GM18870 (cell line): ENCODE measurements around the gene TRAF3.

ENCODE experiments used
- ATAC-seq: cut with Tn5 transposase; IDR thresholded peaks from one replicate; pipeline ENCODE4 v1.9.1; 2021; ENCODE audit warnings: moderate library complexity; ENCODE audit not compliant: unreplicated experiment

TRAF3 gene

GRCh38 chr14:102905116-102906108, 128.2 kb downstream of the TRAF3 start:
- ATAC-seq: no peak

GRCh38 chr14:102906616-102907302, 129.5 kb downstream of the TRAF3 start:
- ATAC-seq: no peak

GRCh38 chr14:102907303-102907844, 130.1 kb downstream of the TRAF3 start:
- ATAC-seq: no peak

GRCh38 chr14:102907980-102908730, 130.9 kb downstream of the TRAF3 start:
- no peak for ATAC-seq

GRCh38 chr14:102908766-102909455, 131.7 kb downstream of the TRAF3 start:
- no peak for ATAC-seq

- no peak for ATAC-seq
These were observed 132.2 kb downstream of the TRAF3 start for GRCh38 chr14:102909462-102909861.

GRCh38 chr14:102909911-102910310, 132.7 kb downstream of the TRAF3 start:
- ATAC-seq: no peak

- ATAC-seq: no peak
These were observed 133.2 kb downstream of the TRAF3 start for GRCh38 chr14:102910442-102910841.

- ATAC-seq: no peak
These were observed 134.3 kb downstream of the TRAF3 start for GRCh38 chr14:102911541-102911951.

GRCh38 chr14:102911991-102912761, 134.9 kb downstream of the TRAF3 start:
- no peak for ATAC-seq

GRCh38 chr14:102913341-102914211, 136.3 kb downstream of the TRAF3 start:
- ATAC-seq: no peak

- ATAC-seq: no peak
These were observed 137.4 kb downstream of the TRAF3 start for GRCh38 chr14:102914474-102915291.

- no peak for ATAC-seq
These were observed 138.3 kb downstream of the TRAF3 start for GRCh38 chr14:102915292-102916110.

GRCh38 chr14:102916347-102917055, 139.3 kb downstream of the TRAF3 start:
- no peak for ATAC-seq

GRCh38 chr14:102917056-102917385, 139.8 kb downstream of the TRAF3 start:
- ATAC-seq: no peak

- no peak for ATAC-seq
These were observed 140.4 kb downstream of the TRAF3 start for GRCh38 chr14:102917469-102918211.
